HepG2 (cell line): ENCODE data around the gene PTPRM. TPM values are rescaled to one million over a fixed set of nuclear protein-coding genes. Genes with fewer than 3 reads are reported as not detected.

ENCODE experiments used
- ATAC-seq: fragments of 200-7000 bp; cut with Tn5 transposase; 3 replicates; pipeline ENCODE4 v1.9.1; 2020; ENCODE audit warnings: mild to moderate bottlenecking, moderate library complexity
- BruUV-seq: library from RNA; stranded (reverse); fragments of 400-500 nt; replicated peaks from 2 replicates; lab custom pipeline; 2021; lab: Mats Ljungman, UMichigan
- CTCF ChIA-PET: fragments of 300-600 bp; formaldehyde crosslinking; extraction: SDS; loops from one replicate; lab custom pipeline; 2021; ENCODE audit warnings: low total read pairs, inconsistent platforms, low intra/inter-chr PET ratio; lab: Yijun Ruan, JAX
- POLR2A ChIA-PET: fragments of 350-600 bp; sonication (Branson Sonifier 250); formaldehyde crosslinking; loops from one replicate; lab custom pipeline; 2020; ENCODE audit warnings: antibody characterized with exemption, inconsistent platforms; lab: Yijun Ruan, JAX
- DNase-seq: peaks from one replicate; pipeline ENCODE4 v3.0.0-alpha.2; 2015; ENCODE audit warnings: low spot score
- FAIRE-seq: peaks from 3 replicates; lab custom pipeline; 2011; peaks lifted over from hg19 to GRCh38; lab: Jason Lieb, UNC
- H2AFZ ChIP-seq: one replicate; pipeline ENCODE4 v1.6.1; 2011; ENCODE audit warnings: low read length, inconsistent platforms
- H3K27ac ChIP-seq: fragments of 300-600 bp; 3 replicates; pipeline ENCODE4 v1.8.0; 2011; ENCODE audit warnings: mixed run types, mild to moderate bottlenecking, mixed read lengths, low read length, inconsistent platforms; ENCODE audit not compliant: insufficient read depth; ENCODE audit errors: extremely low read length
- H3K27me3 ChIP-seq, 2 experiments: fragments of 200-600 bp in 1 of 2; 2 replicates in 1 of 2; 3 replicates in 1 of 2; pipeline versions ENCODE4 v1.6.0 to v1.8.0; 2011; ENCODE audit warnings: low read length in 2 of 2, mild to moderate bottlenecking in 2 of 2, moderate library complexity in 2 of 2, inconsistent platforms in 1 of 2; ENCODE audit not compliant: insufficient read depth in 2 of 2, control insufficient read depth in 1 of 2
- H3K36me3 ChIP-seq, 2 experiments: fragments of 200-600 bp in 1 of 2; replicated peaks in 1 of 2; 2 replicates in 1 of 2; 3 replicates in 1 of 2; pipeline versions ENCODE4 v1.5.1 to v1.8.0; 2011; ENCODE audit warnings: low read length in 2 of 2, inconsistent platforms in 1 of 2; ENCODE audit not compliant: insufficient read depth in 2 of 2, control insufficient read depth in 1 of 2
- H3K4me1 ChIP-seq: 2 replicates; pipeline ENCODE4 v1.5.1; 2012; ENCODE audit warnings: low read length, inconsistent platforms; ENCODE audit not compliant: insufficient read depth
- H3K4me2 ChIP-seq: 2 replicates; pipeline ENCODE4 v1.6.0; 2011; ENCODE audit warnings: low read depth, low read length, inconsistent platforms
- H3K4me3 ChIP-seq, 3 experiments: fragments of 200-600 bp in 1 of 3; sonication (generic), shearing (Covaris generic) in 1 of 3; replicated peaks in 1 of 3; 2 replicates each; pipeline ENCODE4 v1.5.1; 2011 to 2016; ENCODE audit warnings: low read length in 3 of 3, inconsistent platforms in 2 of 3, low read depth in 2 of 3, mild to moderate bottlenecking in 2 of 3, control low read depth in 1 of 3, mixed read lengths in 1 of 3; ENCODE audit not compliant: insufficient read depth in 1 of 3
- H3K79me2 ChIP-seq: one replicate; pipeline ENCODE4 v1.6.1; 2011; ENCODE audit warnings: low read length, inconsistent platforms; ENCODE audit not compliant: insufficient read depth
- H3K9ac ChIP-seq: 2 replicates; pipeline ENCODE4 v1.6.0; 2011; ENCODE audit warnings: mild to moderate bottlenecking, low read depth, low read length, inconsistent platforms; ENCODE audit not compliant: insufficient read depth
- H3K9me3 ChIP-seq: 2 replicates; pipeline ENCODE4 v1.5.1; 2012; ENCODE audit warnings: mild to moderate bottlenecking, low read length
- H4K20me1 ChIP-seq: 2 replicates; pipeline ENCODE4 v1.6.0; 2011; ENCODE audit warnings: inconsistent platforms, mild to moderate bottlenecking, low read length, moderate library complexity; ENCODE audit not compliant: insufficient read depth
- BHLHE40 ChIP-seq: IDR thresholded peaks from 2 replicates; pipeline ENCODE4 v1.6.1; 2011; ENCODE audit warnings: low read length, improper control_type of control experiment
- GABPB1 ChIP-seq: IDR thresholded peaks from 2 replicates; pipeline ENCODE4 v1.6.1; 2016; ENCODE audit warnings: mild to moderate bottlenecking, missing genetic modification reagents, moderate library complexity, missing compliant biosample characterization
- MAFK ChIP-seq, 2 experiments: IDR thresholded peaks in 1 of 2; conservative IDR thresholded peaks in 1 of 2; 2 replicates each; pipeline ENCODE4 v1.6.1; 2011; ENCODE audit warnings: improper control_type of control experiment in 2 of 2, low read length in 2 of 2
- MEIS1 ChIP-seq: sonication (generic); formaldehyde crosslinking; IDR thresholded peaks from 2 replicates; pipeline ENCODE4 v1.9.0; 2021; ENCODE audit warnings: mild to moderate bottlenecking, missing genetic modification reagents, moderate library complexity, borderline replicate concordance
- NAIF1 ChIP-seq: sonication (generic); formaldehyde crosslinking; IDR thresholded peaks from 2 replicates; pipeline ENCODE4 v1.5.0; 2020; ENCODE audit warnings: mild to moderate bottlenecking, missing genetic modification reagents, borderline replicate concordance
- SRSF9 ChIP-seq: fragments of 200-400 bp; formaldehyde crosslinking; IDR thresholded peaks from 2 replicates; pipeline ENCODE4 v1.6.1; 2018; ENCODE audit warnings: borderline replicate concordance, mild to moderate bottlenecking, low read depth, low read length; ENCODE audit not compliant: insufficient read depth, poor library complexity, severe bottlenecking
- ZBTB3 ChIP-seq: sonication (generic); formaldehyde crosslinking; IDR thresholded peaks from 2 replicates; pipeline ENCODE4 v1.4.0; 2020; ENCODE audit warnings: low read depth, mild to moderate bottlenecking, moderate library complexity, missing genetic modification reagents, borderline replicate concordance
- ZBTB38 ChIP-seq: sonication (generic); formaldehyde crosslinking; IDR thresholded peaks from 2 replicates; pipeline ENCODE4 v1.5.1; 2020; ENCODE audit warnings: mild to moderate bottlenecking, missing genetic modification reagents
- ZIK1 ChIP-seq: sonication (generic); formaldehyde crosslinking; IDR thresholded peaks from 2 replicates; pipeline ENCODE4 v1.5.0; 2020; ENCODE audit warnings: mild to moderate bottlenecking, low read depth, missing genetic modification reagents, borderline replicate concordance
- ZNF264 ChIP-seq: sonication (generic); formaldehyde crosslinking; IDR thresholded peaks from 2 replicates; pipeline ENCODE4 v1.4.0; 2020; ENCODE audit warnings: missing genetic modification reagents
- ZNF280B ChIP-seq: sonication (generic); formaldehyde crosslinking; IDR thresholded peaks from 2 replicates; pipeline ENCODE4 v1.5.0; 2020; ENCODE audit warnings: missing genetic modification reagents, mild to moderate bottlenecking, borderline replicate concordance
- ZNF333 ChIP-seq: sonication (generic); formaldehyde crosslinking; IDR thresholded peaks from 2 replicates; pipeline ENCODE4 v1.4.0; 2020; ENCODE audit warnings: mild to moderate bottlenecking, missing genetic modification reagents, borderline replicate concordance
- ZNF44 ChIP-seq: sonication (generic); formaldehyde crosslinking; IDR thresholded peaks from 2 replicates; pipeline ENCODE4 v1.5.1; 2020; ENCODE audit warnings: mild to moderate bottlenecking, missing genetic modification reagents
- ZNF564 ChIP-seq: sonication (generic); formaldehyde crosslinking; IDR thresholded peaks from 2 replicates; pipeline ENCODE4 v1.8.1; 2023; ENCODE audit warnings: mild to moderate bottlenecking, missing genetic modification reagents
- ZNF749 ChIP-seq: sonication (generic); formaldehyde crosslinking; IDR thresholded peaks from 2 replicates; pipeline ENCODE4 v1.8.0; 2022; ENCODE audit warnings: mild to moderate bottlenecking, missing genetic modification reagents, moderate library complexity, borderline replicate concordance
- ZNF788 ChIP-seq: sonication (generic); formaldehyde crosslinking; IDR thresholded peaks from 2 replicates; pipeline ENCODE4 v1.5.0; 2020; ENCODE audit warnings: mild to moderate bottlenecking, missing genetic modification reagents, borderline replicate concordance
- WGBS: methylation state at CpG from one replicate; pipeline ENCODE4 v1.1.6; 2017; ENCODE audit warnings: low lambda C conversion rate; 5-methylcytosine and 5-hydroxymethylcytosine counted together
- in situ Hi-C: cut with HindIII; loops from 2 replicates; pipeline ENCODE4 v1.10.0; 2017; ENCODE audit warnings: low pct_unique_long_range_greater_than_20kb; ENCODE audit not compliant: extremely low pct_ligation_motif_present
- intact Hi-C: fragments of 100-400 bp; cut with micrococcal nuclease; formaldehyde crosslinking; loops from one replicate; pipeline ENCODE4 v1.10.0; 2022; ENCODE audit not compliant: unreplicated experiment
- polyA plus RNA-seq, 8 experiments: library from polyadenylated mRNA; depleted of rRNA in 3 of 8; stranded (reverse) in 7 of 8; unstranded in 1 of 8; fragments of >200 nt; fragmentation: Illumina TruSeq in 4 of 8; extraction: Trizol in 4 of 8; gene quantifications; 2 replicates each; pipeline versions ENCODE4 v1.2.1 to v1.2.3, GENCODE V29; 2011 to 2016; ENCODE audit warnings: low read depth in 4 of 8, missing spikeins in 1 of 8, mixed read lengths in 1 of 8; ENCODE audit not compliant: insufficient read depth in 1 of 8
- total RNA-seq, 5 experiments: library from RNA; depleted of rRNA; stranded (reverse); fragments of >200 nt; fragmentation: Illumina TruSeq; extraction: Trizol; gene quantifications; 2 replicates each; pipeline ENCODE4 v1.2.3, GENCODE V29; 2016; ENCODE audit warnings: low read depth in 1 of 5
- TF ChIP-seq, protein P1 (sequence below): sonication (generic); formaldehyde crosslinking; IDR thresholded peaks from 2 replicates; pipeline ENCODE4; 2020; ENCODE audit warnings: missing genetic modification reagents, mild to moderate bottlenecking, borderline replicate concordance

PTPRM gene
- total and polyA plus RNA-seq, 2 of the 13 experiments (the other 11 are each of a cell fraction or from before 2014, with no cell fraction given), result 12.6 to 108 TPM

GRCh38 chr18:8381821-8382459 is 814.8 kb downstream of the PTPRM start:
- FAIRE-seq (no peak), DNase-seq (no peak), ATAC-seq (no peak)
- Histone ChIP-seq H3K4me2 (no peak overlapping the region), H3K27me3 (no peaks in the 10 kb centered on the region), H3K9ac (no peak overlapping the region), H4K20me1 (no peaks in the 10 kb centered on the region), H3K4me3 (no peak overlapping the region), H3K36me3 (peaks cover 14 to 51% of the 10 kb centered on the region in 2 experiments; a peak in 4 of 5 replicates), H2AFZ (no peak overlapping the region), H3K79me2 (no peaks in the 10 kb centered on the region), H3K4me1 (no peaks in the 10 kb centered on the region), H3K9me3 (no peaks in the 10 kb centered on the region), H3K27ac (no peak overlapping the region)
- WGBS, result 94% methylated on average over 9 of the region's 9 CpGs
- no TSS peak for BruUV-seq
- in situ Hi-C loops, result loop anchor here (25.0 kb wide), 1 partner anchor 1120 kb away; no protein-coding TSS in a partner anchor
- ChIA-PET CTCF (no interaction called here), POLR2A (no interaction called here)
- intact Hi-C loops, result loop anchor here (10.0 kb wide), 1 partner anchor 207 kb away; no protein-coding TSS in a partner anchor
- TF ChIP-seq ZBTB3 (CRISPR knock-in tag) (no peak), ZNF333 (CRISPR knock-in tag) (no peak), MEIS1 (CRISPR knock-in tag) (no peak), ZIK1 (CRISPR knock-in tag) (no peak), SRSF9 (no peak), ZNF264 (CRISPR knock-in tag) (no peak), GABPB1 (CRISPR knock-in tag) (no peak), NAIF1 (CRISPR knock-in tag) (no peak), ZNF280B (CRISPR knock-in tag) (no peak), ZNF788 (CRISPR knock-in tag) (no peak), ZNF749 (no peak), BHLHE40 (no peak), ZBTB38 (CRISPR knock-in tag) (no peak), MAFK (conservative IDR thresholded peaks at IDR 0.05 in 1 of 2, IDR thresholded peaks at IDR 0.05 in 1 of 2; ENCODE audit: low read length in 2 of 2) (no peak), ZNF564 (CRISPR knock-in tag) (no peak), ZNF44 (no peak)
- TF ChIP-seq, protein P1, sequence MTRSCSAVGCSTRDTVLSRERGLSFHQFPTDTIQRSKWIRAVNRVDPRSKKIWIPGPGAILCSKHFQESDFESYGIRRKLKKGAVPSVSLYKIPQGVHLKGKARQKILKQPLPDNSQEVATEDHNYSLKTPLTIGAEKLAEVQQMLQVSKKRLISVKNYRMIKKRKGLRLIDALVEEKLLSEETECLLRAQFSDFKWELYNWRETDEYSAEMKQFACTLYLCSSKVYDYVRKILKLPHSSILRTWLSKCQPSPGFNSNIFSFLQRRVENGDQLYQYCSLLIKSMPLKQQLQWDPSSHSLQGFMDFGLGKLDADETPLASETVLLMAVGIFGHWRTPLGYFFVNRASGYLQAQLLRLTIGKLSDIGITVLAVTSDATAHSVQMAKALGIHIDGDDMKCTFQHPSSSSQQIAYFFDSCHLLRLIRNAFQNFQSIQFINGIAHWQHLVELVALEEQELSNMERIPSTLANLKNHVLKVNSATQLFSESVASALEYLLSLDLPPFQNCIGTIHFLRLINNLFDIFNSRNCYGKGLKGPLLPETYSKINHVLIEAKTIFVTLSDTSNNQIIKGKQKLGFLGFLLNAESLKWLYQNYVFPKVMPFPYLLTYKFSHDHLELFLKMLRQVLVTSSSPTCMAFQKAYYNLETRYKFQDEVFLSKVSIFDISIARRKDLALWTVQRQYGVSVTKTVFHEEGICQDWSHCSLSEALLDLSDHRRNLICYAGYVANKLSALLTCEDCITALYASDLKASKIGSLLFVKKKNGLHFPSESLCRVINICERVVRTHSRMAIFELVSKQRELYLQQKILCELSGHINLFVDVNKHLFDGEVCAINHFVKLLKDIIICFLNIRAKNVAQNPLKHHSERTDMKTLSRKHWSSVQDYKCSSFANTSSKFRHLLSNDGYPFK (CRISPR knock-in tag), result no peak
